Right cardiac atrium (tissue), 5 donors: ENCODE results near the gene VAV3. TPM values are rescaled to one million over a fixed set of nuclear protein-coding genes. Genes with fewer than 3 reads are reported as not detected.

Experiments
- ATAC-seq, 2 donors: fragments of 200-7000 bp; cut with Tn5 transposase; one replicate each; pipeline versions ENCODE4 v1.8.0 to v1.9.1; 2020; ENCODE audit warnings: moderate library complexity in 2 of 2, mild to moderate bottlenecking in 1 of 2
- DNase-seq, 3 donors: peaks; one replicate each; pipeline ENCODE4 v3.0.0-alpha.2; 2020
- H3K27ac ChIP-seq: one replicate; pipeline ENCODE4 v1.5.1; 2013; ENCODE audit warnings: mild to moderate bottlenecking, low read length, control low read depth, moderate library complexity
- H3K27me3 ChIP-seq: one replicate; pipeline ENCODE4 v1.6.1; 2013; ENCODE audit not compliant: control insufficient read depth, insufficient read depth
- H3K4me1 ChIP-seq: one replicate; pipeline ENCODE4 v1.6.1; 2013; ENCODE audit warnings: low read length; ENCODE audit not compliant: control insufficient read depth, insufficient read depth
- H3K4me3 ChIP-seq: one replicate; pipeline ENCODE4 v1.5.1; 2013; ENCODE audit warnings: low read length, control low read depth
- H3K9me3 ChIP-seq: one replicate; pipeline ENCODE4 v1.6.1; 2013; ENCODE audit warnings: low read length; ENCODE audit not compliant: control insufficient read depth
- WGBS: extraction: QIAGEN DNeasy Blood & Tissue Kit; methylation state at CpG from one replicate; pipeline ENCODE4 v1.1.7; 2013; 5-methylcytosine and 5-hydroxymethylcytosine counted together
- intact Hi-C, 4 donors: fragments of 100-400 bp; cut with DNase I; formaldehyde crosslinking; loops; one replicate each; pipeline versions ENCODE4 v1.11.0 to v1.14.0; 2022 to 2023
- polyA plus RNA-seq: library from polyadenylated mRNA; stranded (reverse); fragments of 200-250 nt; gene quantifications from one replicate; pipeline ENCODE4 v1.2.3, GENCODE V29; 2013
- total RNA-seq, 4 donors: library from RNA; stranded (reverse); fragmentation: NEBNext Ultra II Directional; extraction: Animal tissue kit (Norgen Biotek cat#: 25700); gene quantifications; one replicate each; pipeline ENCODE4 v1.2.1, GENCODE V29; 2021
- donor health status: healthy with polysubstance abuse.
- donor health status: DM: no; HTN: yes; CAD: no.
- donor health status: DM: no; HTN: no; CAD: no.
- donor health status: DM: no; HTN: yes; CAD: no; lungs with severe emphysema.
- donor health status: DM: yes; HTN: yes; CAD: no.

Gene VAV3
- total and polyA plus RNA-seq, 5 donors, result 0.79 to 4.0 (median 2.7) TPM

DNA sequence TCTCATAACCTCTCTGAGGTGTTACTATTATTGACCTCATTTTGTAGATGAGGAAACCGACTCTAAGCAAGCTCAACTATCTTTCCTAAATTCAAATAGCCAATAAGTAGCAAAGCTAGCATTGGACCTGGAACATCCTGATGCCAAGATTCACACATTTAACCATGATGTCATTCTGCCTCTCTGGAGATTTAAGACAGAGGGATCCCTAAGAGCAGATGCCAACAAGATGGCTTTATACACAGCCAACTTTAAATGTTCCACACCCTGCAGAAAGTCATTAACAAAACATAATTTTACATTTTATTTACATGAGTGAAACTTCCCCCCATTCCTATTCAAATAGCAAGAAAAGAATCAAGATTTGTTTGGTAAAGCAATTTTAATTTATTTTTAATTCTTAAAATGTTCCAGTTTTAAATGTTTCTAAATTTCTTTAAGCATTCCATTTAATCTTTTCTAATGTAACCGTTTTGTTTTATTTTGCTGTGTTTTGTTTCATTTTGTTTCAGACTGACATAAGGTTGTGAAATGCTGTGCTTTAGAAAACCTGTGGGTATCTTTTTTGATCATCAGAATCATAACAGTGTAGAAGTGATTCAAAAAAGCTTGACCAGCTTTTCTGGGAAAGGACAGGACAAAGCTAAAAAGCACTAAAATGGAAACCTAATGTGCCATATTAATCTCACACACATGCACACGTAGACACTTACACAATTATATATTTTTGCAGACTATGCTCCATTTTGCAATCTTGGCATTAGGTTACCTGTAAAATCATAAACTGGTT is 7.6 kb upstream of the VAV3 start:
- no peak overlapping the region for H3K4me3 ChIP-seq
- WGBS, result 42% methylated on average over 3 of the region's 3 CpGs
- H3K27me3 ChIP-seq, result no peaks in the 10 kb centered on the region
- ATAC-seq (no peak), DNase-seq (no peak)
- H3K9me3 ChIP-seq, result no peaks in the 10 kb centered on the region
- intact Hi-C loops, result no loop called here
- H3K27ac ChIP-seq, result no peak overlapping the region
- H3K4me1 ChIP-seq, result no peaks in the 10 kb centered on the region

DNA sequence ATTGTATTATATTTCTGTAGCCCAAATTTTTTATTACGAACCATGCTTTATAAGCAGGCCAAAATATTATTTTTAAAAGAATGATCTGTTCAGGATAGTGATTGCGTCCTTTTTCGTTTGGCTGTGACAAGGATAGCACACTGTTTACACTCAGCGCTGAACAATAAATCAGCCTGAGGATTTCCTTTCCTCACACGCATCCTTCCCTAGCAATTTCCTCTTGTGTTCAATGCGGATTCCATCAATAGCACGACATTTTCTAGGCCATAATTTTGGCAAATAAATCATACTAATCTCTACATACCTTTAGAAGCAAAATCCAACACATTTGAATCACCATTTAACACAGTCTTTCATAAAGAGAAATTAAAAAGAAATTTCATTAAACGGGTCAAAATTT is 1.6 kb upstream of the VAV3 start:
- no peak for DNase-seq
- Histone ChIP-seq H3K27me3 (no peaks in the 10 kb centered on the region), H3K9me3 (no peaks in the 10 kb centered on the region), H3K27ac (no peak overlapping the region), H3K4me1 (no peaks in the 10 kb centered on the region), H3K4me3 (no peak overlapping the region)
- intact Hi-C loops, result loop anchor here in 2 of 4 donors (10.0 kb wide), 1 partner anchor 182 kb away; no protein-coding TSS in a partner anchor
- 72% methylated on average over 8 of the region's 8 CpGs for WGBS
- ATAC-seq, result no peak

DNA sequence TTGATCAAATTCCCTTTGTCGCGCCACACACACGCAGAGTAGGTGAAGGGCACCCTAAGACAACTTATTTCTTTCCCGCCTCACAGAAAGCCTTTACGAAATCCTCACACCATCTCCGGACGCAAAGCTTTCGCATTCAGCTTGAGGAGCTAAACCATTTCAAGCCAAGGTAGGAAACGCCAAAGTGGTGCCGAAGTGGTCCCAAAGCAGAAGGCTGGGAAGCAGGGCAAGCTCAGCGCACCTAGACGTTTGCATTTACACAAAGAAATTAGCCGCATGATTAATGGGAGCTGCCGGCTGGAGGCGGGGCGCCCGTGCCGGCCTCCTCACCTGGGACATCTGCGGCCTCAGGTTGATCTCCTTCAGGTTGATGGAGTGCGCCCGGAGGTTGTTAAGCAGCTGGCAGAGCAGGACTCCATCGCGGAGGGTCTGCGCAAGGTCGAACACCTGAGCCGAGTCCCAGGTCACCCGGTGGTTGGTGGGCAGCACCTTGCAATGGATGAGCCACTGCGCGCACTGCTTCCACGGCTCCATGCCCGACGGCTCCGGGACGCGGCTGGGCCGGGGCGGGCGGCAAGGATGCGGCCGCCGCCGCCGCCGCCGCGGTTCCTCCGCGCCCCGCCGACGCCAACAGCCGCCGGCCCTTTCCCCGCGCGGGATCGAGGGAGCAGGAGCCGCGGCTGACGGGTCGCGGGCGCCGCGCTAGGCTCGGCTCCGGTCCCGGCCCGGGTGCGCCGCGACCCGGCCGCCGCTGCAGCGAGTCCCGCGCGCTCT is 457 bp downstream of the VAV3 start:
- peak overlapping the region; percentile 29 for H3K27ac ChIP-seq
- no peaks in the 10 kb centered on the region for H3K27me3 ChIP-seq
- no peaks in the 10 kb centered on the region for H3K9me3 ChIP-seq
- WGBS, result under 1% methylated on average over 79 of the region's 79 CpGs
- intact Hi-C loops, result loop anchor here in 2 of 4 donors (10.0 kb wide), 1 partner anchor 180 kb away; no protein-coding TSS in a partner anchor
- peak; percentile 6 to 22 for ATAC-seq
- no peaks in the 10 kb centered on the region for H3K4me1 ChIP-seq
- peak in 2 of 3 donors; percentile 54 to 72 for DNase-seq
- H3K4me3 ChIP-seq, result peak overlapping the region; percentile 93

GRCh38 chr1:107963601-107964335 is 1.2 kb downstream of the VAV3 start:
- DNase-seq, result peak; percentile 20 to 71 (median 61)
- intact Hi-C loops, result loop anchor here in 2 of 4 donors (10.0 kb wide), 1 partner anchor 179 kb away; no protein-coding TSS in a partner anchor
- Histone ChIP-seq H3K27ac (peak overlapping the region; percentile 29), H3K27me3 (no peaks in the 10 kb centered on the region), H3K4me3 (peak overlapping the region; percentile 93), H3K4me1 (no peaks in the 10 kb centered on the region), H3K9me3 (no peaks in the 10 kb centered on the region)
- ATAC-seq, result peak; percentile 36 to 60
- WGBS, result 4% methylated on average over 21 of the region's 21 CpGs

DNA sequence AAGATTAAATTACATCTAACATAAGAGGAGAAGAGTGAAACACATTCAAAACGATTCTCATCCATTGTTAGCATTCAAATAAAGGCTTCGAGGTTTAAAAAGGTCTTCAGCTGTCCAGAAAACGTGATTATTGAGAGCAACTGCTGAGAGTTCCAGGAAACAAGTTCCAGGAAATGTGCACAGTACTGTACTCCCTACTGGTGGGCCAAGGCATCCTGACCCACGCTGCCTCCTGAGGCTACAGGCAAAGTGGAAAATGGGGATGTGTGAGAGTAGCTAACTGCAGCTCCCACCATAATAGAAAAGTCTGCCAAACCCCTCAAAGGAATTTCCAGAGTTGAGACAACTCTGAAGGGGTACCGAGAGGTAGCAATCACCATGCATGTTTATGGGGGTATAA is 2.0 kb downstream of the VAV3 start:
- H3K27me3 ChIP-seq, result no peaks in the 10 kb centered on the region
- DNase-seq (peak in 1 of 3 donors; percentile 32), ATAC-seq (peak in 1 of 2 donors; percentile 57)
- WGBS, result 31% methylated on average over 5 of the region's 5 CpGs
- H3K9me3 ChIP-seq, result no peaks in the 10 kb centered on the region
- H3K4me3 ChIP-seq, result peak overlapping the region; percentile 93
- peak overlapping the region; percentile 27 for H3K27ac ChIP-seq
- no peaks in the 10 kb centered on the region for H3K4me1 ChIP-seq
- intact Hi-C loops, result loop anchor here in 2 of 4 donors (10.0 kb wide), 1 partner anchor 178 kb away; no protein-coding TSS in a partner anchor

GRCh38 chr1:107954719-107955415 is 10.1 kb downstream of the VAV3 start:
- Histone ChIP-seq H3K4me3 (no peak overlapping the region), H3K27ac (no peak overlapping the region), H3K9me3 (no peaks in the 10 kb centered on the region), H3K4me1 (peaks cover 1% of the 10 kb centered on the region), H3K27me3 (no peaks in the 10 kb centered on the region)
- intact Hi-C loops, result no loop called here
- WGBS, result 86% methylated on average over 6 of the region's 6 CpGs
- no peak for DNase-seq
- no peak for ATAC-seq

- Histone ChIP-seq H3K4me1 (peaks cover 1% of the 10 kb centered on the region), H3K4me3 (no peak overlapping the region), H3K9me3 (no peaks in the 10 kb centered on the region), H3K27ac (no peak overlapping the region), H3K27me3 (no peaks in the 10 kb centered on the region)
- ATAC-seq (no peak), DNase-seq (no peak)
- intact Hi-C loops, result no loop called here
Measured at GRCh38 chr1:107954126-107954525, 10.9 kb downstream of the VAV3 start.

- H3K9me3 ChIP-seq, result no peaks in the 10 kb centered on the region
- H3K4me3 ChIP-seq, result no peak overlapping the region
- no peaks in the 10 kb centered on the region for H3K27me3 ChIP-seq
- peaks cover 1% of the 10 kb centered on the region for H3K4me1 ChIP-seq
- peak overlapping the region; percentile 17 for H3K27ac ChIP-seq
- ATAC-seq (peak in 1 of 2 donors; percentile 32), DNase-seq (no peak)
- WGBS, result 44% methylated on average over 3 of the region's 3 CpGs
- intact Hi-C loops, result no loop called here
Measured at GRCh38 chr1:107953556-107953955, 11.4 kb downstream of the VAV3 start.

DNA sequence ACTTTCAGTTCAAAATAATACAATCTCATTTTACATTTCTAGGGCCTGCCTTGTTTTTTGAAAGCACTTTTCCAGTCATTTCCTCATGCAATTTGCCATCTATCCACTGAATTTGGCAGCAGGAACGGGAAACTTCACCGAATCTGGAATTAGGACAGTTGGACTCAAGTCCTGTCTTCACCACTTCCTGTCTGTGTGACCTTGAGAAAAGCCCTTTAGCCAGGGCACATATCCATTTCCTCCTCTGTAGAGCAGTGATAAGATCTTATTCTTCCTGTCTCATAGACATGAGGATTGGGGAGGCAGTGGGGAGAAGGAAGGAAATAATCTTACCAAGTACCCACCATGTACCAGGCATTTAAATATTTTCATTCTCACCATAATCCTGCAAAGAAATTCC is 12.0 kb downstream of the VAV3 start:
- Histone ChIP-seq H3K4me3 (no peak overlapping the region), H3K9me3 (no peaks in the 10 kb centered on the region), H3K27me3 (no peaks in the 10 kb centered on the region), H3K4me1 (peaks cover 1% of the 10 kb centered on the region), H3K27ac (no peak overlapping the region)
- WGBS, result 30% methylated on average over 2 of the region's 2 CpGs
- ATAC-seq (peak; percentile 79 to 88), DNase-seq (no peak)
- intact Hi-C loops, result no loop called here

GRCh38 chr1:107950464-107950863 is 14.5 kb downstream of the VAV3 start:
- no peak overlapping the region for H3K27ac ChIP-seq
- peaks cover 1% of the 10 kb centered on the region for H3K4me1 ChIP-seq
- DNase-seq, result no peak
- 87% methylated on average over 3 of the region's 3 CpGs for WGBS
- intact Hi-C loops, result no loop called here
- ATAC-seq, result no peak
- no peaks in the 10 kb centered on the region for H3K9me3 ChIP-seq
- H3K27me3 ChIP-seq, result no peaks in the 10 kb centered on the region
- no peak overlapping the region for H3K4me3 ChIP-seq
